Upper lobe of left lung (tissue), 4 donors: Measurements from ENCODE around the gene APOBEC3G.

ENCODE experiments used
- POLR2AphosphoS5 ChIP-seq, 2 donors: sonication (generic); formaldehyde crosslinking; IDR thresholded peaks; one replicate each; pipeline ENCODE4 v1.5.1; 2017; ENCODE audit warnings: antibody characterized with exemption in 2 of 2
- TF ChIP-seq, protein P1 (sequence below), 6 experiments: fragments of 450-650 bp in 4 of 6; fragments of 200-600 bp in 2 of 6; sonication (generic) in 2 of 6; IDR thresholded peaks; one replicate each; pipeline ENCODE4 v1.5.1; 2016 to 2019; ENCODE audit warnings: antibody characterized with exemption in 6 of 6

DNA sequence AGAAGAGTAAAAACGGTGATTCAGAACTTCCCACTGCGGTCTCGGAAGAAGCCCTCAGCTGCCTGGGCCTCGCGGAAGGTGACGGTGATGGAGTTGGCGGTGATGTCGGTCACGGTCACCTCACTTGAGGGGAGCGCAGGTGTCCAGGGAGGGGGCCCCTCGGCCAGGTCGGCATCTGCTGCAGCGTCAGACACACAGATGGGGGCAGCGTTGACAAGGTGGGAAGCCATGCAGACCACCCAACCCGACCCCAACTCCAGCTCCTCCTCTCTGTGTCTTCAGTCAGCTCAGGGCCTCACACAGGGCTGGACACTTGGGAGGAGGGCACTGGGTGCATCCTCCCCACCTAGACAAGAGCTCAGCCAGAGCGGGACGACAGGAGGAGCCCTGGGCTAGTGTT is 56.8 kb downstream of the APOBEC3G start:
- TF ChIP-seq, protein P1, sequence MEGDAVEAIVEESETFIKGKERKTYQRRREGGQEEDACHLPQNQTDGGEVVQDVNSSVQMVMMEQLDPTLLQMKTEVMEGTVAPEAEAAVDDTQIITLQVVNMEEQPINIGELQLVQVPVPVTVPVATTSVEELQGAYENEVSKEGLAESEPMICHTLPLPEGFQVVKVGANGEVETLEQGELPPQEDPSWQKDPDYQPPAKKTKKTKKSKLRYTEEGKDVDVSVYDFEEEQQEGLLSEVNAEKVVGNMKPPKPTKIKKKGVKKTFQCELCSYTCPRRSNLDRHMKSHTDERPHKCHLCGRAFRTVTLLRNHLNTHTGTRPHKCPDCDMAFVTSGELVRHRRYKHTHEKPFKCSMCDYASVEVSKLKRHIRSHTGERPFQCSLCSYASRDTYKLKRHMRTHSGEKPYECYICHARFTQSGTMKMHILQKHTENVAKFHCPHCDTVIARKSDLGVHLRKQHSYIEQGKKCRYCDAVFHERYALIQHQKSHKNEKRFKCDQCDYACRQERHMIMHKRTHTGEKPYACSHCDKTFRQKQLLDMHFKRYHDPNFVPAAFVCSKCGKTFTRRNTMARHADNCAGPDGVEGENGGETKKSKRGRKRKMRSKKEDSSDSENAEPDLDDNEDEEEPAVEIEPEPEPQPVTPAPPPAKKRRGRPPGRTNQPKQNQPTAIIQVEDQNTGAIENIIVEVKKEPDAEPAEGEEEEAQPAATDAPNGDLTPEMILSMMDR (IDR thresholded peaks at IDR 0.05), result no peak
- no peak for TF ChIP-seq POLR2AphosphoS5 (IDR thresholded peaks at IDR 0.05)
